Lower leg skin (tissue), 3 donors: ENCODE data around the gene ADARB1.

ENCODE experiments used
- CTCF ChIP-seq, 3 donors: fragments of 450-650 bp; IDR thresholded peaks; one replicate each; pipeline ENCODE4 v1.5.1; 2016; ENCODE audit warnings: antibody characterized with exemption in 3 of 3, mild to moderate bottlenecking in 3 of 3, moderate library complexity in 2 of 3
- POLR2A ChIP-seq, 2 donors: fragments of 450-650 bp; IDR thresholded peaks; one replicate each; pipeline ENCODE4 v1.6.1; 2016 to 2017; ENCODE audit warnings: antibody characterized with exemption in 2 of 2, mild to moderate bottlenecking in 1 of 2, moderate library complexity in 1 of 2

- TF ChIP-seq CTCF (IDR thresholded peaks at IDR 0.05) (no peak), POLR2A (IDR thresholded peaks at IDR 0.05) (no peak)
Measured at GRCh38 chr21:45250272-45250671, 175.9 kb downstream of the ADARB1 start.
